Type B pancreatic cell (in vitro differentiated cells): Measurements from ENCODE around the gene ZNF445. TPM values are rescaled to one million over a fixed set of nuclear protein-coding genes. Genes with fewer than 3 reads are reported as not detected.
"Not testable (repeated sequence)": the region's sequence is repeated elsewhere in the genome, so short reads cannot be mapped to it uniquely, and the experiment has no call there.

Experiments
- DNase-seq: peaks from one replicate; pipeline ENCODE4 v3.0.0; 2021; ENCODE audit warnings: mixed read lengths; ENCODE audit not compliant: unreplicated experiment; ENCODE audit errors: extremely low spot score
- H3K27ac Mint-ChIP-seq: 2 replicates; pipeline ENCODE4 v1.8.0; 2021; ENCODE audit warnings: mild to moderate bottlenecking, mixed read lengths
- H3K27me3 Mint-ChIP-seq: 2 replicates; pipeline ENCODE4 v1.8.0; 2021; ENCODE audit warnings: mixed read lengths
- H3K36me3 Mint-ChIP-seq: 2 replicates; pipeline ENCODE4 v1.8.0; 2021; ENCODE audit warnings: mixed read lengths
- H3K4me1 Mint-ChIP-seq: one replicate; pipeline ENCODE4 v1.8.0; 2021; ENCODE audit warnings: mixed read lengths; ENCODE audit not compliant: unreplicated experiment
- H3K4me3 Mint-ChIP-seq: 2 replicates; pipeline ENCODE4 v1.8.0; 2021; ENCODE audit warnings: mild to moderate bottlenecking, mixed read lengths
- H3K9me3 Mint-ChIP-seq: 2 replicates; pipeline ENCODE4 v1.8.0; 2021; ENCODE audit warnings: mixed read lengths
- CTCF ChIP-seq: fragments of 200-600 bp; sonication (generic); conservative IDR thresholded peaks from 2 replicates; pipeline ENCODE4 v1.5.0; 2021; ENCODE audit warnings: antibody characterized with exemption, mild to moderate bottlenecking
- total RNA-seq: library from RNA; stranded (reverse); gene quantifications from 2 replicates; pipeline ENCODE4 v1.2.1, GENCODE V29; 2021; ENCODE audit warnings: low replicate concordance

Gene ZNF445
- total RNA-seq, 1 donor from 2014 or later = 41.5 TPM

GRCh38 chr3:44419923-44420650 is 57.4 kb downstream of the ZNF445 start:
- peaks cover 7% of the 10 kb centered on the region for H3K9me3 Mint-ChIP-seq
- no peak for TF ChIP-seq CTCF
- H3K27ac Mint-ChIP-seq = no peak overlapping the region
- no peaks in the 10 kb centered on the region for H3K36me3 Mint-ChIP-seq
- H3K4me3 Mint-ChIP-seq = no peak overlapping the region
- no peaks in the 10 kb centered on the region for H3K4me1 Mint-ChIP-seq
- DNase-seq = no peak
- H3K27me3 Mint-ChIP-seq = no peaks in the 10 kb centered on the region

- no peak for TF ChIP-seq CTCF
- DNase-seq = no peak
- H3K27me3 Mint-ChIP-seq = no peaks in the 10 kb centered on the region
- peaks cover 7% of the 10 kb centered on the region for H3K9me3 Mint-ChIP-seq
- no peak overlapping the region for H3K27ac Mint-ChIP-seq
- no peaks in the 10 kb centered on the region for H3K36me3 Mint-ChIP-seq
- H3K4me3 Mint-ChIP-seq = no peak overlapping the region
- no peaks in the 10 kb centered on the region for H3K4me1 Mint-ChIP-seq
These were observed 58.2 kb downstream of the ZNF445 start for GRCh38 chr3:44419116-44419922.

- Mint-ChIP-seq H3K9me3 (peaks cover 7% of the 10 kb centered on the region), H3K27ac (no peak overlapping the region), H3K36me3 (no peaks in the 10 kb centered on the region), H3K27me3 (no peaks in the 10 kb centered on the region), H3K4me3 (no peak overlapping the region), H3K4me1 (no peaks in the 10 kb centered on the region)
- TF ChIP-seq CTCF = peak; percentile 53
- no peak for DNase-seq
These were observed 58.9 kb downstream of the ZNF445 start for GRCh38 chr3:44418549-44418948.

GRCh38 chr3:44418118-44418517 is 59.4 kb downstream of the ZNF445 start:
- H3K36me3 Mint-ChIP-seq, H3K4me3 Mint-ChIP-seq, H3K27ac Mint-ChIP-seq, H3K4me1 Mint-ChIP-seq, DNase-seq, H3K27me3 Mint-ChIP-seq, H3K9me3 Mint-ChIP-seq: not testable (repeated sequence)

- Mint-ChIP-seq H3K27ac (no peak overlapping the region), H3K27me3 (no peaks in the 10 kb centered on the region), H3K4me1 (no peaks in the 10 kb centered on the region), H3K9me3 (peaks cover 7% of the 10 kb centered on the region), H3K4me3 (no peak overlapping the region), H3K36me3 (no peaks in the 10 kb centered on the region)
- no peak for TF ChIP-seq CTCF
- DNase-seq = no peak
These were observed 61.1 kb downstream of the ZNF445 start for GRCh38 chr3:44416031-44417030.
